Karpas-422 (cell line): ENCODE results near the gene ZNF816. TPM values are rescaled to one million over a fixed set of nuclear protein-coding genes. Genes with fewer than 3 reads are reported as not detected.
A peak's percentile ranks its signal among the peaks of the same experiment; 100 is the strongest.
"Not testable (repeated sequence)": the region's sequence is repeated elsewhere in the genome, so short reads cannot be mapped to it uniquely, and the experiment has no call there.

Source experiments
- DNase-seq: peaks from one replicate; pipeline ENCODE4 v3.0.0-alpha.2; 2015
- H2AFZ ChIP-seq: fragments of 200-600 bp; sonication (generic); 2 replicates; pipeline ENCODE4 v1.6.1; 2014; ENCODE audit warnings: antibody characterized with exemption, low read length, mixed read lengths
- H3K27ac ChIP-seq: fragments of 200-600 bp; sonication (generic); 2 replicates; pipeline ENCODE4 v1.5.1; 2014; ENCODE audit warnings: mild to moderate bottlenecking, low read length, moderate library complexity
- H3K27me3 ChIP-seq: fragments of 200-600 bp; sonication (generic); 2 replicates; pipeline ENCODE4 v1.6.1; 2014; ENCODE audit warnings: low read length, mixed read lengths
- H3K36me3 ChIP-seq: fragments of 200-600 bp; sonication (generic); 2 replicates; pipeline ENCODE4 v1.6.1; 2014; ENCODE audit warnings: low read length, mixed read lengths; ENCODE audit not compliant: insufficient read depth
- H3K4me1 ChIP-seq: fragments of 200-600 bp; sonication (generic); 2 replicates; pipeline ENCODE4 v1.6.1; 2014; ENCODE audit warnings: mild to moderate bottlenecking, low read length, mixed read lengths
- H3K4me2 ChIP-seq: fragments of 200-600 bp; sonication (generic); 2 replicates; pipeline ENCODE4 v1.6.1; 2014; ENCODE audit warnings: low read length, low read depth, mild to moderate bottlenecking; ENCODE audit not compliant: poor library complexity, severe bottlenecking
- H3K4me3 ChIP-seq: fragments of 200-600 bp; sonication (generic); 2 replicates; pipeline ENCODE4 v1.5.1; 2014; ENCODE audit warnings: mild to moderate bottlenecking, antibody characterized with exemption, low read length, mixed read lengths
- H3K79me2 ChIP-seq: fragments of 200-600 bp; sonication (generic); 2 replicates; pipeline ENCODE4 v1.6.1; 2014; ENCODE audit warnings: mild to moderate bottlenecking, low read length, mixed read lengths
- H3K9ac ChIP-seq: fragments of 200-600 bp; sonication (generic); 2 replicates; pipeline ENCODE4 v1.6.0; 2014; ENCODE audit warnings: low read length
- H3K9me2 ChIP-seq: fragments of 200-600 bp; sonication (generic), shearing (Covaris generic); replicated peaks from 2 replicates; pipeline ENCODE4 v1.6.0; 2014; ENCODE audit warnings: mild to moderate bottlenecking, low read length, moderate library complexity; ENCODE audit not compliant: insufficient read depth
- H3K9me3 ChIP-seq: fragments of 300-700, 200-600 bp; sonication (generic); 2 replicates; pipeline ENCODE4 v1.6.1; 2014; ENCODE audit warnings: low read length, mixed read lengths
- H4K20me1 ChIP-seq: fragments of 200-600 bp; sonication (generic); 2 replicates; pipeline ENCODE4 v1.6.1; 2014; ENCODE audit warnings: mild to moderate bottlenecking, antibody characterized with exemption, low read length, low read depth; ENCODE audit not compliant: insufficient read depth
- total RNA-seq: library from RNA; depleted of rRNA; stranded (reverse); fragments of >200 nt; shearing (Covaris generic); gene quantifications from 2 replicates; pipeline ENCODE4 v1.2.3, GENCODE V29; 2014; ENCODE audit warnings: low replicate concordance

ZNF816 gene
- total RNA-seq, 1 experiment from 2014 or later = 20.0 TPM

DNA sequence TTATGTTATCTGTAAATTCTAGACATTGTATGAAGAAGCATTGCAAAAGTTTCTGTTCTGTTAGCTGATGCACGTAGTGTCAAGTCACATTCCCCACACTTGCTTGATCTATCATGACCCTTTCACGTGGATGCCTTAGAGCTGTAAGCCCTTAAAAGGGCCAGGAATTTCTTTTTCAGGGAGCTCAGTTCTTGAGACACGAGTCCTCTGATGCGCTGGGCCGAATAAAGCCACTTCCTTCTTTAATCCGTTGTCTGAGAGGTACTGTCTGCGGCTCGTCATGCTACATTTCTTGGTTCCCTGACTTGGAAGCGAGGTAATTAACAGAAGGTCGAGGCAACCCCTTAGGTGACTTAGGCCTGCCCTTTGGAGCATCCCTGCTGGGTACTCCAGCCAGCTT, 5.8 kb downstream of the ZNF816 start:
- Histone ChIP-seq H3K9me2 (no peaks in the 10 kb centered on the region), H2AFZ (no peak overlapping the region), H3K79me2 (peaks cover 60% of the 10 kb centered on the region), H3K9me3 (peaks cover 47% of the 10 kb centered on the region), H3K4me1 (peaks cover 10% of the 10 kb centered on the region), H3K4me2 (no peak overlapping the region), H3K27ac (no peak overlapping the region), H3K36me3 (peaks cover 88% of the 10 kb centered on the region), H3K9ac (no peak overlapping the region), H3K27me3 (no peaks in the 10 kb centered on the region), H4K20me1 (no peaks in the 10 kb centered on the region), H3K4me3 (no peak overlapping the region)
- DNase-seq = no peak

DNA sequence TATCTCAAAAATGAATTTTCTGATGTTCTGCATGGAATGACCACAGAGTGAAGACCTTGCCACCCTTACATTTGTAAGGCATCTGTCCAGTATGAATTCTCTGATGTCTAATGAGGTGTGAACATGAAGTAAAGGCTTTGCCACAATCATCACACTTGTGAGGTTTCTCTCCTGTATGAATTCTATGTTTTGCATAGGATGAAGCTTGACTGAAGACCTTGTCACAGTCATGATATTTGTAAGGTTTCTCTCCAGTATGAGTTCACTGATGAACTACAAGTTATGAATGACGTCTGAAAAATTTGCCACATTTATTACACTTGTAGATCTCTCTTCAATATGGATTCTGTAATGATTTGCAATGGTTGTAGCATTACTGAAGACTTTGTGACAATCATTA, 13.3 kb downstream of the ZNF816 start:
- no peak overlapping the region for H2AFZ ChIP-seq
- no peak overlapping the region for H3K4me2 ChIP-seq
- no peaks in the 10 kb centered on the region for H3K27me3 ChIP-seq
- no peak overlapping the region for H3K4me3 ChIP-seq
- H4K20me1 ChIP-seq = no peaks in the 10 kb centered on the region
- H3K4me1 ChIP-seq = no peaks in the 10 kb centered on the region
- 0 out of 2 replicates have a peak, but pooled peaks cover 3% of the 10 kb centered on the region for H3K79me2 ChIP-seq
- peaks cover 51% of the 10 kb centered on the region for H3K36me3 ChIP-seq
- peaks cover 49% of the 10 kb centered on the region for H3K9me3 ChIP-seq
- H3K9ac ChIP-seq = no peak overlapping the region
- H3K27ac ChIP-seq = no peak overlapping the region
- DNase-seq = no peak
- no peaks in the 10 kb centered on the region for H3K9me2 ChIP-seq

DNA sequence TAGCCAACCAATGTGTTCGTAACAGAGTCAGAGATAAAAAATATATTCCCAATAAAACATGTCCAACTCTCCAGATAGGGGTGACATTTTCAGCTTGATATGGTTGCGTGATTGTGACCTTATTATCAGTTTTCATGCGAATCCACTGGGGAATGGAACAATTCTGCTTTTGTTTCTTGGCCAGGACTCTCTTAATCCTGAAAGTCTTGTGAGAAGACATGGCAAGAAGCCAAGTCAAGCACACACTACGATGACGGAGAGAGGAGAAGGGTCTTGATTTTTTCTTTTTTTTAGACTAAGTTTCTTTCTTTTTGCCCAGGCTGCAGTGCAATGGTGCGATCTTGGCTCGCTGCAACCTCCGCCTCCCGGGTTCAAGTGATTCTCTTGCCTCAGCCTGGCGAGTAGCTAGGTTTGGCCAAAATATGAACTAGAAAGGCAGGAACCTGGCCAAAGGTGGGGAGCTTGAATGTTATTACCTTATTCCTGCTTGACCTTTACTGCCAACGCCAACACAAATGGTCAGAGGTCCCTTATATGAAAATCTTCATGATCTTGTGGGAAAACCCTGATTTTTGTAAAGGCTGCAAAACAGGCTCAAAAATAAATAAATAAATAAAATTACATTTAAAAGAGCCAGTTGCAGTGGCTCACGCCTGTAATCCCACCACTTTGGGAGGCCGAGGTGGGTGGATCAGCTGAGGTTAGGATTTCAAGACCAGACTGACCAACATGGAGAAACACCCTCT, 14.5 kb downstream of the ZNF816 start:
- Histone ChIP-seq H3K9me3 (peaks cover 47% of the 10 kb centered on the region), H3K27me3 (no peaks in the 10 kb centered on the region)

DNA sequence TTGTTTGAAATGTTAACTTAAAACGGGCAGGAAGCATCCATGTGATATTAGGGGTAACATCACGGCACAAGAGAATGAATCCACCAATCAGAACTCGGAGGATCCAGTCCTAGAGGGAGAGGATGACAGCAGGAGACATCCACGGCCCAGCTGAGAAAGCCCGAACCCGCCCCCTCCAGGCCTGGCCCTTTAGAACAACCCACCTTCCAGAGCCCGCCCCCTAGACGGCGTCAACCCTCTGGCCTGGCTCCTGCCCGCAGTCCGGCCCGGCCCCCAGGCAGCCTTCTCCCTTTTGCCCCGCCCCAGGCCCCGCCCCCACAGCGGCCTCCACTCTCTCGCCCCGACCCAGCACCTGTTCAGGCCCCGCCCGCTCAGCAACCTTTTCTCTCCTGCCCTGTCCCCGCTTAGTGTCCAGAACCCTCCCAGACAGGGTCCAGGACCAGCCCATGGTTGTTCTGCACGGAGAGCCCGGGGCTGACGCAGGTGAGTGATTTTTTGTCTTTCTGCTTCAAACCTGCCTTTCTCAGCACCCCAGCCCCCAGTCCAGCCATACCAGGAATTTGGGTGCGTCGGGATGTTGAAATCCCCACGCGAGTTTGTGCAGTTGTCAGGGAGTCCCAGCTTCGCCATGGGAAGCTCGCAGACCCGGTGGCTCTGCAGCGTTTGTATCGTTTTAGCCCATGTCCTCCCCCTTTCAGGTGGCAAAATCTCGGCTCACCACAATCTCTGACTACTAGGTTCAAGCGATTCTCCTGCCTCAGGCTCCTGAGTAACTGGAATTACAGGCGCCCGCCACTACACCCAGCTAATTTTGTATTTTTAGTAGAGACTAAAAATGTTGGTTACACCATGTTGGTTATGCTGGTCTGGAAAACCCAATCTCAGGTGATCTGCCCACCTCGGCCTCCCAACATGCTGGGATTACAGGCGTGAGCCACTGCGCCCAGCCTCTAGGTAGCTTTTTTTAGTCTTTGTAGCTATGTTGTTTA, 16.1 kb downstream of the ZNF816 start:
- no peaks in the 10 kb centered on the region for H3K27me3 ChIP-seq
- no peak overlapping the region for H3K4me3 ChIP-seq
- peak; percentile 84 for DNase-seq
- H3K79me2 ChIP-seq = peaks cover 8% of the 10 kb centered on the region
- H3K27ac ChIP-seq = no peak overlapping the region
- H2AFZ ChIP-seq = no peak overlapping the region
- no peak overlapping the region for H3K4me2 ChIP-seq
- peaks cover 32% of the 10 kb centered on the region for H3K9me3 ChIP-seq
- no peaks in the 10 kb centered on the region for H3K9me2 ChIP-seq
- H4K20me1 ChIP-seq = no peaks in the 10 kb centered on the region
- no peak overlapping the region for H3K9ac ChIP-seq
- peaks cover 4% of the 10 kb centered on the region for H3K4me1 ChIP-seq
- peaks cover 27% of the 10 kb centered on the region for H3K36me3 ChIP-seq

More for the DNA sequence above, 14.5 kb downstream of the ZNF816 start:
- Histone ChIP-seq H3K4me1 (no peaks in the 10 kb centered on the region; the same call in 1 of the 2 replicates), H4K20me1 (no peaks in the 10 kb centered on the region), H3K36me3 (peaks cover 43% of the 10 kb centered on the region), H3K4me2 (no peak overlapping the region), H2AFZ (no peak overlapping the region), H3K4me3 (no peak overlapping the region), H3K9ac (no peak overlapping the region), H3K79me2 (no peaks in the 10 kb centered on the region), H3K9me2 (no peaks in the 10 kb centered on the region), H3K27ac (no peak overlapping the region)
- DNase-seq = no peak

DNA sequence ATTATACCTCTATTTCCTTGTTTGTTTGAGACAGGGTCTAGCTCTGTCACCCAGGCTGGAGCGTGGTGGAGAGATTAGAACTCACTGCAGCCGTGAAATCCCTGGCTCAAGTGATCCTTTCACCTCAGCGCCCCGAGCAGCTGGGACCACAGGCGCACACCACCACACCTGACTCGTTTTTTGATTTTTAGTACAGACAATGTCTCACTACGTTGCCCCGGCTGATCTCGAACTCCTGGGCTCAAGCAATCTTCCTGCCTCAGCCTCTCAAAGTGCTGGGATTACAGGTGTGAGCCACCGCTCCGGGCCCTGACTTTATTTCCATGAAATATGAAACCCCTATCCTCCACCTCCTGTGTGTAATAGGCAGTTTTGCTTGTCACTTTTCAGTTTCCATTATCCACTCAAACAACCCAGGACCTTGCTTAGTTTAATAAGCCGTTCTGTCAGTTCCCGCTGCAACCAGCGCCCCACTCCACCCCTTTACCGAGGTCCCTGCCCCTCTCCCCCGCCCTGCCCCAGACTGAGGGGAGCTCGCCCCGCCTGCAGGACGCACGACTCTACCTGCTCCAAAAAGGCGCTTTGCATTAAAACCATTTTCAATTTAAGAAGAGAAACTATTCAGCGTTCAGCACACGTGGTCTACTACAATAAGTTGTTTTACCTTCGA, 16.9 kb downstream of the ZNF816 start:
- no peaks in the 10 kb centered on the region for H3K9me2 ChIP-seq
- H4K20me1 ChIP-seq = no peaks in the 10 kb centered on the region
- H3K36me3 ChIP-seq = peaks cover 19% of the 10 kb centered on the region
- H3K79me2 ChIP-seq = peaks cover 16% of the 10 kb centered on the region
- peaks cover 12% of the 10 kb centered on the region for H3K4me1 ChIP-seq
- H3K9me3 ChIP-seq = peaks cover 24% of the 10 kb centered on the region
- H2AFZ ChIP-seq = no peak overlapping the region
- H3K27me3 ChIP-seq = no peaks in the 10 kb centered on the region
- H3K27ac ChIP-seq = no peak overlapping the region
- no peak overlapping the region for H3K4me3 ChIP-seq
- H3K4me2 ChIP-seq = no peak overlapping the region
- DNase-seq = no peak
- H3K9ac ChIP-seq = no peak overlapping the region

DNA sequence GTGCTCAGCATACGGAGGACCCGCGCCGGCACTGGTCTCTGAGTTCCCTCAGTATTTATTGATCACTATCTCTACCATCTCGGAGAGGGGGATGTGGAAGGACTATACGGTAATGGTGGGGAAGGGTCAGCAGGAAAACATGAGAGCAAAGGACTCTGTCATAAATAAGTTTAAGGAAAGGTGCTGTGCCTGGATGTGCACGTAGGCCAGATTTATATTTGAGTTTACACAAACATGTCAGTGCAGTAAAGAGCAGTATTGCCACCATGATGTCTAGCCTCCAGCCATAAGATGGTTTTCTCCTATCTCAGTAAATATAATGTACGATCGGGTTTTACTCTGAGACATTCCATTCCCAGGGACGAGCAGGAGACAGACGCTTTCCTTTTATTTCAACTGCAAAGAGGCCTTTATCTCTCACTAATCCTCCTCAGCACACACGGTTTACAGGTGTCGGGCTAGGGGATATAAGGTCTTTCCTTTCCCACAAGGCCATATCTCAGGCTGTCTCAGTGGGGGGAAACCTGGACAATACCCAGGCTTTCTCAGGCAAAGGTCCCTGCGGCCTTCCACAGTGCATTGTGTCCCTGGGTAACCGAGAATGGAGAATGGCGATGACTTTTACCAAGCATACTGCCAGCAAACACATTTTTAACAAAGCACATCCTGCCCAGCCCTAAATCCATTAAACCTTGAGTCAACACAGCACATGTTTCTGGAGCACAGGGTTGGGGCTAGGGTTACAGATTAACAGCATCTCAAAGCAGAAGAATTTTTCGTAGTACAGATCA, 17.8 kb downstream of the ZNF816 start:
- H3K9me2 ChIP-seq, H3K36me3 ChIP-seq, H3K9ac ChIP-seq, H4K20me1 ChIP-seq, H2AFZ ChIP-seq, H3K4me3 ChIP-seq, H3K27ac ChIP-seq, DNase-seq, H3K27me3 ChIP-seq, H3K4me2 ChIP-seq: not testable (repeated sequence)
- peaks cover 15% of the 10 kb centered on the region for H3K9me3 ChIP-seq
- peaks cover 12% of the 10 kb centered on the region for H3K4me1 ChIP-seq
- H3K79me2 ChIP-seq = peaks cover 25% of the 10 kb centered on the region

DNA sequence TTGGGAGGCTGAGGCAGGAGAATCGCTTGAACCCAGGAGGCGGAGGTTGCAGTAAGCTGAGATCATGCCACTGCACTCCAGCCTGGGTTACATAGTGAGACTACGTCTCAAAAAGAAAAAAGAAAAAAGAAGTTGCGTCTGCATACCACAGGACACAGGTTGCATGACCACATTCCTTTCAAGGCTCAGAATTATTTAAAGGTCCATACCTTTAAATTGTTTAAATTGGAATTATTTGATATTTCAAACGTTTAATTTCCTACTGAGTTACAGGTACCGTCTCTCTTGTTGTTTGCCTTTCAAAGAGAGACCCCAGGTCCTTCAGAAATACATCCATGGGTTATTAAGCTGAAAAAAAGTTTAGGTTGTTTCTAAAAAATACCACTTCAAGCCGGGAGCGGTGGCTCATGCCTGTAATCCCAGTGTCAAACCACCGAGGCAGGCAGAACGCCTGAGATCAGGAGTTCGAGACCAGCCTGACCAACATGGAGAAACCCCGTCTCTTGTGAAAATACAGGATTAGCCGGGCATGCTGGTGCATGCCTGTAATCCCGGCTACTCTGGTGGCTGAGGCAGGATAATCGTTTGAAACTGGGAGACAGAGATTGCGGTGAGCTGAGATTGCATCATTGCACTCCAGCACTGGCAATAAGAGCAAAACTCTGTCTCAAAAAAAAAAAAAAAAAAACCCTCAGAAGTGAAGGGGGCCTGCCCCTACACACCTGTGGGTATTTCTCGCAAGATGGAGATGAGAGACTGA, 18.6 kb downstream of the ZNF816 start:
- Histone ChIP-seq H3K4me2 (no peak overlapping the region), H3K4me1 (peaks cover 12% of the 10 kb centered on the region), H3K4me3 (no peak overlapping the region), H3K9me3 (peaks cover 6% of the 10 kb centered on the region), H3K27ac (no peak overlapping the region), H3K36me3 (peaks cover 1% of the 10 kb centered on the region), H3K9me2 (no peaks in the 10 kb centered on the region), H3K27me3 (no peaks in the 10 kb centered on the region), H3K79me2 (peaks cover 33% of the 10 kb centered on the region), H2AFZ (no peak overlapping the region), H4K20me1 (no peaks in the 10 kb centered on the region), H3K9ac (no peak overlapping the region)
- no peak for DNase-seq
